ENCODE data around the gene PIK3IP1. TPM values are rescaled to one million over a fixed set of nuclear protein-coding genes. Genes with fewer than 3 reads are reported as not detected.

The PIK3IP1 gene
- total and polyA plus RNA-seq, 2 donors (not counting 3 experiments of a cell fraction or from before 2014, with no cell fraction given), result 7.7 to 13.2 TPM

DNA sequence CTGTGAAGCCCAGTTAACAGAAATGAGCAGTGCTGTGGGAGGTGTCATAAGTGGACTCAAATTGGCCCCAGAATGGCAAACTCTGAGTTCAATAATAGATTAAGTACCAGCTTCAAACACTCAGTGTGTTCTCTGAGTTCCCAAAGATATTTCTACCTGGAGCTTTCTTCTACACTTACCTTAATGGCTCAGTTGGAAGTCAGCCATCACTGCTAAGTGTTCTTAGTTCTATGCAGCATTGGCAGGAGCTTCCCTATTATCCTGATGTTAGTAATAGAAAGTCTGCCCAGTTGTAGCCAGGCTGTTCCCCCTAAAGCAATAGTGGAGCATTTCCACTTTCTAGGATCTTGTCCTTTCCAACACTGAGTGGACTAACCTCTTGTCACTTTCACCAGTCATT, 9.7 kb upstream of the PIK3IP1 start:
- Histone ChIP-seq H3K79me2 (ENCODE audit: control insufficient read depth, insufficient read depth, low read length) (no peaks in the 10 kb centered on the region), H3K27ac (ENCODE audit: insufficient read depth, low read depth, low read length) (no peak overlapping the region), H3K4me3 (replicated peaks in 1 of 3; ENCODE audit: insufficient read depth in 1 of 3, low read depth in 1 of 3, low read length in 3 of 3) (no peak overlapping the region), H2AFZ (ENCODE audit: low read depth, low read length) (no peak overlapping the region), H3K36me3 (ENCODE audit: control insufficient read depth in 2 of 2, extremely low read depth in 1 of 2, insufficient read depth in 2 of 2, low read length in 2 of 2) (no peaks in the 10 kb centered on the region), H3K9me1 (replicated peaks; ENCODE audit: control insufficient read depth, extremely low read depth, insufficient read depth, low read length) (no peaks in the 10 kb centered on the region), H3K9me3 (replicated peaks; ENCODE audit: control insufficient read depth, insufficient read depth, low read length) (no peaks in the 10 kb centered on the region), H4K20me1 (replicated peaks; ENCODE audit: control insufficient read depth, extremely low read depth, insufficient read depth, low read length) (no peaks in the 10 kb centered on the region), H3K4me2 (ENCODE audit: insufficient read depth, low read length) (no peak overlapping the region), H3K27me3 (ENCODE audit: control insufficient read depth in 2 of 2, insufficient read depth in 2 of 2, low read length in 2 of 2) (peaks cover 11 to 13% of the 10 kb centered on the region in 2 experiments), H3K4me1 (ENCODE audit: control insufficient read depth, extremely low read depth, insufficient read depth, low read length) (no peaks in the 10 kb centered on the region), H3K9ac (replicated peaks; ENCODE audit: extremely low read depth, insufficient read depth, low read length) (no peak overlapping the region)
- dilution Hi-C loops (cut with MboI; ENCODE audit: extremely low pct_ligation_motif_present, low sequenced_read_pairs), result no loop called here
- intact Hi-C loops (cut with micrococcal nuclease), result no loop called here
- TF ChIP-seq GATA2 (IDR thresholded peaks at IDR 0.05; ENCODE audit: insufficient read depth, insufficient read length, low read depth, low read length) (no peak), EZH2 (IDR thresholded peaks at IDR 0.05; ENCODE audit: borderline replicate concordance, low read depth, low read length, severe bottlenecking) (no peak), FOS (IDR thresholded peaks at IDR 0.05; ENCODE audit: borderline replicate concordance, insufficient read depth, low read length) (no peak), JUN (IDR thresholded peaks at IDR 0.05; ENCODE audit: borderline replicate concordance, insufficient read depth, insufficient read length, low read depth) (no peak), POLR2AphosphoS5 (IDR thresholded peaks at IDR 0.05; ENCODE audit: insufficient read depth, low read depth, low read length) (no peak), POLR2A (IDR thresholded peaks at IDR 0.05; ENCODE audit: low read depth, low read length) (no peak), MYC (IDR thresholded peaks at IDR 0.05; ENCODE audit: low read depth, low read length) (no peak)
- TF ChIP-seq, protein P1, sequence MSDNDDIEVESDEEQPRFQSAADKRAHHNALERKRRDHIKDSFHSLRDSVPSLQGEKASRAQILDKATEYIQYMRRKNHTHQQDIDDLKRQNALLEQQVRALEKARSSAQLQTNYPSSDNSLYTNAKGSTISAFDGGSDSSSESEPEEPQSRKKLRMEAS (IDR thresholded peaks at IDR 0.05; ENCODE audit: insufficient read depth, insufficient read length), result no peak
- TF ChIP-seq, protein P2, sequence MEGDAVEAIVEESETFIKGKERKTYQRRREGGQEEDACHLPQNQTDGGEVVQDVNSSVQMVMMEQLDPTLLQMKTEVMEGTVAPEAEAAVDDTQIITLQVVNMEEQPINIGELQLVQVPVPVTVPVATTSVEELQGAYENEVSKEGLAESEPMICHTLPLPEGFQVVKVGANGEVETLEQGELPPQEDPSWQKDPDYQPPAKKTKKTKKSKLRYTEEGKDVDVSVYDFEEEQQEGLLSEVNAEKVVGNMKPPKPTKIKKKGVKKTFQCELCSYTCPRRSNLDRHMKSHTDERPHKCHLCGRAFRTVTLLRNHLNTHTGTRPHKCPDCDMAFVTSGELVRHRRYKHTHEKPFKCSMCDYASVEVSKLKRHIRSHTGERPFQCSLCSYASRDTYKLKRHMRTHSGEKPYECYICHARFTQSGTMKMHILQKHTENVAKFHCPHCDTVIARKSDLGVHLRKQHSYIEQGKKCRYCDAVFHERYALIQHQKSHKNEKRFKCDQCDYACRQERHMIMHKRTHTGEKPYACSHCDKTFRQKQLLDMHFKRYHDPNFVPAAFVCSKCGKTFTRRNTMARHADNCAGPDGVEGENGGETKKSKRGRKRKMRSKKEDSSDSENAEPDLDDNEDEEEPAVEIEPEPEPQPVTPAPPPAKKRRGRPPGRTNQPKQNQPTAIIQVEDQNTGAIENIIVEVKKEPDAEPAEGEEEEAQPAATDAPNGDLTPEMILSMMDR (IDR thresholded peaks at IDR 0.05; ENCODE audit: extremely low read depth in 1 of 2, insufficient read depth in 1 of 2, low read depth in 1 of 2, low read length in 2 of 2), result no peak
- ChIA-PET POLR2A (no interaction called here), CTCF (interaction anchor here (1.5 to 4.7 kb wide), 3 partner anchors 10 to 11 kb away, joined by 4 to 52 read pairs (median 5); partner anchors contain the start of gene PIK3IP1)
- no peak for FAIRE-seq
- no TSS peak for BruUV-seq (replicated peaks)
- no peak for DNase-seq (ENCODE audit: low read depth, low spot score)
